GM19239 (cell line): ENCODE results near the gene SLC24A4.
A peak's percentile ranks its signal among the peaks of the same experiment; 100 is the strongest.

Experiments used
- DNase-seq: peaks from one replicate; pipeline ENCODE4 v3.0.0; 2011; ENCODE audit warnings: low spot score; ENCODE audit not compliant: insufficient read length
- FAIRE-seq: peaks from 2 replicates; lab custom pipeline; 2011; peaks lifted over from hg19 to GRCh38; lab: Jason Lieb, UNC

SLC24A4 gene

DNA sequence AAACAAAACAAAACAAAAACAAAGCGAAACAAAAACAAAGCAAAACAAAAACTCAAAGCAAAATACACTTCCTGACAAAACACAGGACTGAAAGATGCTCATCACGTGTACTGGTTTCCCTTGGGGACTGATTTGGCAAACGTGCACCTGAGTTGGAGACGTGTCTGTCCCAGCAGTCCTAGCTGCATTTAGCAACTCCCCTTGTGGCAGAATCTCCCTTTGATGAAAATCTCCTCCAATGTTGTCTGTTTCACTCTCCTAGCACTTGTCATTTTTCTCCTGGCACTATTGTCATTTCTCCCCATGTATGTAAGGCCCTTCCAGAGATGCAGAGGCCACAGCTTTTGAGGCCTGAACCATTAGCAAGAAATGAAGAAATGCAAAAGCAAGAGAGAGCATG, 6.8 kb upstream of the SLC24A4 start:
- peak; percentile 11 for FAIRE-seq
- no peak for DNase-seq

DNA sequence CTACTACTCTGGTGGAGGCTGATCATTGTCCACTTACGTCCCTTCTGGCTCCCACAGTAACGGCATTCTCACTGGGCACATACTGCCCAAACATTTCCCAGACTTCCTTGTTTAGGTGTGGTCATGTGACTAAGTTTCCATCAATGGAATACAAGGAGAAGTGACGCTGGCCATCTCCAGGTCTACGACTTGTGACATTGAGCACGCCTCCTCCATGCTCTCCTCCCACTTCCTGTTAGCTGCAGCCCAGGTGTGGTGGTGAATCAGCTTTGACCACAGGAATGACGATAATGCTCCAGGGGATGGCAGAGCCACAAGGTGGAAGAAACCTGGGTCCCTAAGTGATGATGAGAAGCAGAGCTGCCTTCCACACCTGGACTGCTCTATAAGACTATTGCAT, 6.0 kb upstream of the SLC24A4 start:
- no peak for FAIRE-seq

GRCh38 chr14:92317511-92317910, 5.5 kb upstream of the SLC24A4 start:
- FAIRE-seq, result no peak
- DNase-seq, result no peak

More for the DNA sequence above, 6.0 kb upstream of the SLC24A4 start:
- no peak for DNase-seq

GRCh38 chr14:92321701-92322100, 1.3 kb upstream of the SLC24A4 start:
- DNase-seq (no peak), FAIRE-seq (no peak)

GRCh38 chr14:92322516-92322915, 449 bp upstream of the SLC24A4 start:
- FAIRE-seq, result no peak
- no peak for DNase-seq

- FAIRE-seq (no peak), DNase-seq (no peak)
These were observed 1.2 kb downstream of the SLC24A4 start for GRCh38 chr14:92323916-92324818.

DNA sequence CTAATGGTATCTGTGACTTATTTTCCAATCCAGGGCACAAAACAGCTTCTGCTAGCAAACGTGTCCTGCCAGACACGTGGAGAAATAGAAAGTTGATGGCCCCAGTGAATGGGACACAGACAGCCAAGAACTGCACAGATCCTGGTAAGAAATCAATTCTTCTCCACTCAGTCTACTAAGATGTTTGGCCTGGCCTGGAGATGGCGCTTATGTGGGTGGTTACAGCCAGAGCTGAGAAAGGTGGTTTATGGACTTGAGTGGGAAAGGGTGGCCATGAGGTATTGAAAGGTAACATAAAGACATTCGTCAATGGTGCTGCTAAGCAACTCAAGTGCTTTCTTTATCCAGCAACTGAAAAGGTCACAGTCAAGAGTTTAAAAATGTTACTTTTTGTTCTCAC, 2.9 kb downstream of the SLC24A4 start:
- DNase-seq (no peak), FAIRE-seq (no peak)

- no peak for FAIRE-seq
- DNase-seq, result no peak
These were observed 5.8 kb downstream of the SLC24A4 start for GRCh38 chr14:92328664-92329255.

- FAIRE-seq (no peak), DNase-seq (no peak)
These were observed 11.1 kb downstream of the SLC24A4 start for GRCh38 chr14:92334050-92334449.

GRCh38 chr14:92336363-92336762, 13.4 kb downstream of the SLC24A4 start:
- FAIRE-seq, result no peak
- no peak for DNase-seq

DNA sequence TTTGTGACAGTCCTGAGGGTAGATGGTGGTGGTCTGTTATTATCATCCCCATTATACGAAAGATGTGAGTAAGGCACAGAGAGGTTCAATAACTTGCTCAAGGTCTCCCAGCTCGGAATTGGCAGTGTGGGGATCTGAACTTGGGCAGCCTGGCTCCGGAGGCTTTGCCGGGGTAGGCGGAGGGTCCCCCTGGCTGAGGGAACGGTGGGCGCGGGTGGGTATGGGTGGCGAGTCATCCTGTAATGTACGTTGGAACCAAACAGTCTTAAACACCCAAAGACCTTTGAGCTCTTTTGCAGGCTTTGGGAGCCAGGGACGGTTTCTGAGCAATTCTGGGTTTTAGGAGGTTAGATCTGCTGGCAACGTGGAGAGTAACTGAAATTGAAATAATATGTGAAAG, 16.5 kb downstream of the SLC24A4 start:
- FAIRE-seq (no peak), DNase-seq (no peak)

DNA sequence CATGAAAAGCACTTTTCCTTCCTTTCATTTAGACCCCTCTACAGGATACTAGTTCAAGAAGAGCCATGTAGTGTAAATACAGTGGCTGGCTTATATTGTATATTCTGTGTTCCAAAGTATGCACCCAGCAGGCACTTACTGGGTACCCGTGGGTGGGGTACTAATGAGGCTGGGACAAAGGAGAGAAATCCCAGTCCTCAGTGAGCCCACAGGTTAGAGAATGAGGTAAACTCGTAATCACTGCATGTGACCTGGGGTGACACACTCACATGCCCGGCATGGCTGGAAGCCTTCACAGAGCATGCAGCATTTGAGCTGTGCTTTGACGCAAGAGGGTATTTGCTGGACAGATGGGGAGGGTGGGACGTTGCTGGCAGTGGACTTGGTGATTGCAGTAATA, 17.1 kb downstream of the SLC24A4 start:
- FAIRE-seq (no peak), DNase-seq (no peak)

DNA sequence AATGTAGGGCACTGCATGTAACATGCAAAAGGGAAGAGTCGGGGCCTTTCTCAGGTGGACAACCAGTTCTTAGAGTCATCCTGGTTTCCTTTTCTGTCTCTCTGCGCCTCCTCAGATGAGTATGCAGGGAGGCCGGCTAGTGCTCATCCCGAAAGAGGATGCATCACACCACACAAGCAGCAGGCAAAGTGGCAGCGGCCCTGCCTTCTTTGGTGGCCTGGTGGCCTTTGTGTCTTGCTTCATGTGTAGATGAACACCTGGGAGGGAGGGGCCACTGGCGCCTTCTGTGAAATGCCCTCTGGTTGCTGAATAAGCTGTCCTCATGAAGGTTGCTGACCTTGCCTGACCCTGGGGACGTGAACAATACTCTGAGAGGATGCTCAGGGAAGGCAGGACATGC, 18.0 kb downstream of the SLC24A4 start:
- FAIRE-seq (no peak), DNase-seq (no peak)

DNA sequence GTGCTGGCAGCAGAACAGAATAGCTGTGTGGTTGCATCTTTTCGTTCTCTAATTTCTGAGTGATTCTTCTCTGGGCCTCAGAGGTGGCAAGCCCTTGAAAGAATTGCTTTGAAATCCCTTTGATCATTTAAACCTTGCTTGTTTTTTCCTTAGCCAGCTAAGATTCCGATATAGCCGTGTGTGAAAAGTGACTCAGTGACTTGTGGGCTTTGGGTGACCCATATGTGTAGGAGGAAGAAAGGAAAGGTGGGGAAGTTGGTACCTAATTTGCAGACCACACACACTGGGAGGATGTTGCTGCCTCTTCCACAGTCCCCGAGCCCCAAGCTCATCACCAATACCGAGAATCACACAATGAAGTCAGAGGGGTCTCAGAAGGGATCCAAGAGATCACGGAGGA, 18.8 kb downstream of the SLC24A4 start:
- no peak for DNase-seq
- no peak for FAIRE-seq

GRCh38 chr14:92348154-92348553, 25.2 kb downstream of the SLC24A4 start:
- DNase-seq, result no peak
- FAIRE-seq, result no peak

- FAIRE-seq (no peak), DNase-seq (no peak)
These were observed 28.8 kb downstream of the SLC24A4 start for GRCh38 chr14:92351750-92352149.

- FAIRE-seq, result no peak
- DNase-seq, result peak; percentile 24
These were observed 29.4 kb downstream of the SLC24A4 start for GRCh38 chr14:92352158-92352985.

- DNase-seq (no peak), FAIRE-seq (no peak)
These were observed 30.5 kb downstream of the SLC24A4 start for GRCh38 chr14:92353447-92353846.

- no peak for FAIRE-seq
These were observed 33.7 kb downstream of the SLC24A4 start for GRCh38 chr14:92356677-92357076.

GRCh38 chr14:92360651-92361370, 37.8 kb downstream of the SLC24A4 start:
- FAIRE-seq (no peak), DNase-seq (no peak)

More at GRCh38 chr14:92356677-92357076, 33.7 kb downstream of the SLC24A4 start:
- DNase-seq, result no peak
